Ramos (cell line): Measurements from ENCODE around the gene ZBTB34.

Experiments
- in situ Hi-C: fragments of 300-500 bp; cut with MboI; formaldehyde crosslinking; loops from one replicate; pipeline ENCODE4 v1.14.3; 2022; ENCODE audit warnings: low sequenced_read_pairs; ENCODE audit not compliant: unreplicated experiment

Gene ZBTB34

GRCh38 chr9:126842977-126843799 is 17.3 kb upstream of the ZBTB34 start:
- in situ Hi-C loops: no loop called here

- in situ Hi-C loops: no loop called here
Measured at GRCh38 chr9:126844085-126844484, 16.4 kb upstream of the ZBTB34 start.

DNA sequence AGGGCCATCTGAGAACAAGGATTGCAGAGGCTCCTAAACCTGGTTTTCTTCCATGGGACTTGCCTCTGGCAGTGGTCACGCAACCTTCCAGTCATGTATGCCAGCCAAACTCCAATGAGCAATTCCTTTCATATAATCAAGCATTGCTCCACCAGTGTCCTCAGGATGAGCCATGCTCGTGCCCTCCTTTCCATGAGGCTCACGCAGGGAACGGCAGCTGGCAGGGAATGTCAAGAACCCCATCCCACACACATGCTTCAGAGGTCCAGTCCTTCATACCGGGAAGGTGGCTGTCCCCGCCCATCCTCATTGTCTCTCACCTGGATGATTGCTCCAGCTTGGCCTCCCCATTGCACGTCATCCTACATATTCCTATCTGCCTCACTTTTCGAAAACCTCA is 13.4 kb upstream of the ZBTB34 start:
- in situ Hi-C loops: no loop called here

DNA sequence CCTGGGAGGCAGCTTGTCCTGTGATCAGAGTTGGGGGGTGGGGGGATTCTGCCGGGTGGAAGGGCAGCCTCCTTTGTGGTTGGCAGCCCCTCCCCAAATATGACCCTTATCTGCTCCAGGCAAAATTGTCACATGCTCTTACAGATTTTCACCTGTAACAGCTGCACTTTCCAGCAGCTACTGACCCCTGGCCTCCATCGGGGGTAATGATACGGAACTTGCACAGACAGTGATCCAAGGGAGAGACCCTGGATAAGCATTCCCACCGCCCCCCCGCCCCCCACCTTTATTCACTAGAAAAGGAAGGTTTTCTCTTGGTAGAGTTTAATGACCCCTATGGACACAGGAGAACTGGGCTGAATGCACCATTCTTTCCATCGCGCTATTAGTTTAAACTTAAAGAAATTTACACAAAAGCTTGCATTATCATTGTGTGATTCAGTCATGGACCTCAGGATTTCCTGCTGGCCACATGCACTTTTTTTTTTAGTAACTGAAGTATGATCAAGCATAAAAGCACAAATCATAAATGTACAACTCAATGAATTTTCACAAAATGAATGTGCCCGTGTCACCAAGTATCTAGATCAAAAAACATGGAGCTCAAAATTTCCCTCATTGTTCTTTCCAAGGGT is 10.7 kb upstream of the ZBTB34 start:
- in situ Hi-C loops: no loop called here

- in situ Hi-C loops: no loop called here
Measured at GRCh38 chr9:126851286-126851880, 9.1 kb upstream of the ZBTB34 start.

- in situ Hi-C loops: no loop called here
Measured at GRCh38 chr9:126852086-126852688, 8.3 kb upstream of the ZBTB34 start.

GRCh38 chr9:126853667-126854066 is 6.8 kb upstream of the ZBTB34 start:
- in situ Hi-C loops: no loop called here

- in situ Hi-C loops: no loop called here
Measured at GRCh38 chr9:126854734-126855133, 5.7 kb upstream of the ZBTB34 start.

DNA sequence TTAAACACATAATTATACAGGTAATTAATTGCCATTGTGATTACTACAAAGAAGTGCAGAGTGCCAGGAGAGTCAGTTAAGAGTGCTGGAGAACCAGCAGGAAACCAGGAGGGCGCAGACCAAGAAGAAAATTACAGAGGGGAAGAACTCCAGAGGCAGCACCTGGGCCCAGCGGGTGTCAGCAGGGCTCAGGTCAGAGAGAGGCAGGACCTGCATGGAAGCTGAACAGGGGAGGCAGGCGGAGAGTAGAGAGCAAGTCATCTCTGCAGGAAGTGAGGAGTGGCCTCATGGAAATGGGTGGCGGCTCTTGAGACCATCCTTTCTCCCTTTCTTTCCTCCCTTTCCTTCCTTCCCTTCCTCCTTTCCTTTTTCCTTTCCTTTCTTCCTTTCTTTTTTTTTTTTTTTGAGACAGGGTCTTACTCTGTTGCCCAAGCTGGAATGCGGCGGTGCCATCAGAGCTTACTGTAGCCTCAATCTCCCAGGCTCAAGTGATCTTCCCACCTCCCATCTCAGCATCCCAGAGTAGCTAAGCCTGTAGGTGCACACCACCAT is 4.0 kb upstream of the ZBTB34 start:
- in situ Hi-C loops: no loop called here

DNA sequence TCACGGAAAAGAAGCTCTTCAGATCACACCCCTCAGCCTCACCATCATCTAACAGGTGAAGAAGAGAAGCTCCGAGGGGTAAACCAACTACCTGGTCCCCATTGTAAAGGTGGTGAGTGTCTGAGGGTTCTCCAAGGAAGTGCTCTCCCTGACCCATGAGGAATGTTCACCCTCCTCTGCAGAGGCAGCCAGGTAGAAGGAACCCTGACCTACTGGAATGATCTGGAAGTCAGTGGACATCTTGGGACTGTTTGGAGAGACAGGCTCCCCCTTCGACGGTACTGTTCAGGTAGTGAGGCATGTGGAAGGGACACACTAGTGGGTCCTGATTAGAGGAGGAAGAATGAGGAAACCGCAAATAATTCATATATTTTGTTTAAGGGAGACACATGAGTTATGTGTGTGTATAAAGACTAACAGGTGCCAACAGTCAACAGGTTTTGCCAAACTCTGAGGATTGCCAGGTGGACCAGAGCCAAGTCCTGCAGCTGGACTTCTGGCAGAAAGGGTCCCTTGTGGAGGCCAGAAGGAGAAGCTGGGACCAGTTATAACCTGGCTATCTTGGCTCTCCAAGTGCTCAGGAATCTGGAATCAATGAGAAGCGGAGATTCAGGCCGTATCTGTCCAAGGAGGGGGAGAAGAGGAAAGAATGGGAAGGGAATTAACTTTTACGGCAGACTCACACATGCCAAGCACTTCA is 3.0 kb upstream of the ZBTB34 start:
- in situ Hi-C loops: no loop called here

DNA sequence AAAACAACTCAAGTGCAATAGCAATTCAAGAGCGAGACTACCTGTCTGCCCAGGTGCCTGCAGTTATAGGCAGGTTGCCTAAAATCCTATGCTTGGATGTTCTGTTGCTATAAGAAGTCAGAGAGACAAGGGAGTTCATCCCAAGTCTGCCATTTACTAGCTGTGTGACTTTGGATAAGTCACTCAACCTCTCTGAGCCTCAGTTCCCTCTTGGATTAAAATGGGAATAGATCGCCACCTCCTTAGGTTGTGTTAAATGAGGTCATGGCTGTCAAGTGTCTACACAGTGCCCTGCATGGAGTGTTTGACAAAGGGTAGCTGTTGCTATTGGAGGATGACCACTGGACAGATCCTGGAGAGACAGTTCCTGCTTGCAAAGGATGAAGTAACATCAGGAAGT is 1.3 kb upstream of the ZBTB34 start:
- in situ Hi-C loops: no loop called here

DNA sequence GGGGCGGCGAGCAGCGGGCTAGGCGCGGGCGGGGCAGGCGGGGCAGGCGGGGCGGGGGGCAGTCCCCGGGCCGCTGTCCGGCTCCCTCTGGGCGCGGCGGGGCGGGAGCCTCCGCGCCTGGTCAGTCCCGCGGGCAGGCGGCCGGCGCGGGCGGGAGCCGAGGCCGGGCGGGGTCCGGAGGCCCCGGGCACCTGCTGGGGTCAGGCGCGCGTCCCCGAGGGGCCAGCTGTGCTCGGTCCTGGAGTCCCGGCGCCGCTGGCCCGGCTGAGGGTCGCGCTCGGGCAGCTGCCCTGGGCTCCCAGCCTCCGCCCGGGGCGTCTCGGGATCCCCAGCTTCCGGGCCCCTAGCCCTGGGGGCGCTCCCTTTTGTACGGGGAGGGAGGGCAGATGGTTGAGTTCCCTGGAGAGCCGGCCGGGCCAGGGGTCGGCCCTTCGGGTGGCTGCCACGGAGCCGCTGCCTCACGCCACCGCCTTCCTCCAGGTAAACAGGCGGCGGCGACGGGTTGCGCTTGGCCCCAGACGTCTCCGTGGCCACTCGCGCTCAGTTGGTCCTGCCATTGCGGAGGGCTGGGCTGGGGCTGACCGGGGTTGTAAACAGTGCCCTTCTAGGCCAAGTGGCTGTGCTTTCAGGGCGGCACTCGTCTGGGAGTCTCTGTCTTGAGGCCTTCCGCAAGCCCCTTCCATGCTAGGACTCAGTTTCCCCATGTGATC is 473 bp downstream of the ZBTB34 start:
- in situ Hi-C loops: no loop called here

- in situ Hi-C loops: no loop called here
Measured at GRCh38 chr9:126861707-126862103, 1.3 kb downstream of the ZBTB34 start.

DNA sequence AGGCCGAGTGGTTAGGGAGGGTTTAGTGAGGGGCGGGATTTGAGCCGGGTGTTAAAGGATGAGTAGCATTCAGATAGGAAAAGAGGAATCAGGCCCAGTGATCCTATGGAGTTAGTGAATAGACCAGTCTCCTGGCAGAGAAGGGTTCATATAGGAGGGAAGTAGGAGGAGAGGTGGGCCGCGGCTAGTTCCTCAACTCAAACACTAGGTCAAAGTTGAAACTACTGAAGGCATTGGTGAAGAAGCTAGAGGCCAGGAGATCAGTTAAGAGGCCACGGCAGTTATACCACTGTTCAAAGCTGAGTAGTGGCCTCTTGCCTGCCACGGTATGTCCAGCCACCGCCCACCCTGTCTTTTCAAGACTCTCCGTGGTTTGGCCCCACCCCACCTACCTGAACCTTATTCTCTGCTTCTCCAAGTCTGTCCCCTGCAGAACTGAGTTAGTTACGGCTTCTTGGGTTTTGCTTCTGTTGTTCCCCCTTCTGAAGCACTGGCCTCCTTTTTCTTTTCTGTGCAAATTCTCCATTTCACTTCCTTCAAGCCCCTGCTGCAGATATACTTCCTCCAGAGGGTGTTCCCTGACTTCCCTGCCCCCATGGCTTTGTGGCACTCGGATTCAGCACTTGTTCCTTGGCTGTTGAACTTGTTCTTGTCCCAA is 1.8 kb downstream of the ZBTB34 start:
- in situ Hi-C loops: no loop called here

GRCh38 chr9:126864771-126865170 is 4.3 kb downstream of the ZBTB34 start:
- in situ Hi-C loops: no loop called here

DNA sequence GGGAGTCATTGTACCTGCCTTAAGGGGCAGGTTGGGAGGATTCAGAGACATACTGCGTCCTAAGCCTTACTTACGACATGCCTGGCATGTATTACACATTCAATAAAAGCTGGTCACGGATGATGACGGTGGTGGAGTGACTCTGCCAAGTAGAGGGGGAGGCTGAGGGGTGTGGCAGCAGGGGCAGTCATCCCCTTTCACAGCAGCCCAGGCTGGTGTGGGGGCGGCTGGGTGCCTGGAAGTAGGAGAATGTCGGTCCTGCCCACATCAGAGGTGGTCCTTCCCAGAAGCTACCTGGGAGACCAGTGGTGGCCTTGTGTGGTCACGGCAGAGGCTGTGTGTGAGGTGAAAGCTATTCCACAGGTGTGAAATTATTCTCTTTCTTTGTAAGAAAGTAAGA is 8.9 kb downstream of the ZBTB34 start:
- in situ Hi-C loops: no loop called here

- in situ Hi-C loops: no loop called here
Measured at GRCh38 chr9:126872516-126872915, 12.1 kb downstream of the ZBTB34 start.

DNA sequence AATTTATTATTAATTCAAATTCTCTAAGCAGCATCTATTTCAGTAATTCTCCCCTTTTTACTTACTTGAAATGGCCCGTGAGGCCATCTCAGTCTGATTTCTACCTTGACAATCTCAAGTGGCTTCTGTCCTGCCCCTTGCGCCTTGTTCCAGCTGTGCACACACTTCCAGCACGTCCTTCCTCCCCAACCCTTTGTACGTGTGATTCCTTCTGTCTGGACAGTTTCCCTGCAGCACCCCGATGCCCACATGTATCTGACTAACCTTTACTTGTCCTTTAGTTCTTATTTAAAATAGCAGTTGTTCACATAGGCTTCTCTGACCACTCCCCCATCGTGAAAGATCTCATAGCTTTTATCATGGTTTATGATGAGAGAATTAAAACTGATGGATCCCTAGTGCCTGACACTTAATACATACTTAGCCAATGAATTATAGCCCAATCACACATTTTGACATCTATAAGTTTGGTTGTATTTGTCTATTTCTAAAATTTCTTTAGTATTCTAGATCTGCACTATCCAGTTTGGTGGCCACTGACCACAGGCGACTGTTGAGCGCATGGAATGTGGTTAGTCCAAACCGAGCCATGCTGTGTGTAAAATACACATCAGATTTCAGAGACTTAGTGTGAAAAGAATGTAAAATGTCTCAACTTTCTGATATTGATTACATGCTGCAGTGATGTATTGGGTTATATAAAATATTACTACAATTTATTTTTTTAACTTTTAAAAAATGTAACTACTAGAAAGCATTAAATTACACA is 14.3 kb downstream of the ZBTB34 start:
- in situ Hi-C loops: no loop called here
